H9 (cell line): ENCODE measurements around the gene ZNF440. TPM values are rescaled to one million over a fixed set of nuclear protein-coding genes. Genes with fewer than 3 reads are reported as not detected.
A peak's percentile ranks its signal among the peaks of the same experiment; 100 is the strongest.

Experiments used
- DNase-seq: peaks from one replicate; pipeline ENCODE4 v3.0.0-alpha.2; 2017
- H2AFZ ChIP-seq: one replicate; pipeline ENCODE4 v1.6.1; 2013; ENCODE audit warnings: mild to moderate bottlenecking, low read length, control low read depth, moderate library complexity
- H2AK5ac ChIP-seq: 2 replicates; pipeline ENCODE4 v1.6.1; 2013; ENCODE audit warnings: low read length, control low read depth, mixed read lengths; ENCODE audit not compliant: insufficient read length
- H2BK120ac ChIP-seq: one replicate; pipeline ENCODE4 v1.6.1; 2013; ENCODE audit warnings: low read depth, mild to moderate bottlenecking, low read length, control low read depth, inconsistent platforms; ENCODE audit not compliant: poor library complexity, severe bottlenecking
- H2BK12ac ChIP-seq: 2 replicates; pipeline ENCODE4 v1.6.1; 2013; ENCODE audit warnings: low read length, control low read depth, mixed read lengths, low read depth; ENCODE audit not compliant: insufficient read length
- H2BK15ac ChIP-seq: 2 replicates; pipeline ENCODE4 v1.6.1; 2013; ENCODE audit warnings: low read depth, low read length, control low read depth
- H2BK20ac ChIP-seq: one replicate; pipeline ENCODE4 v1.6.1; 2013; ENCODE audit warnings: low read depth, mild to moderate bottlenecking, low read length, control low read depth, inconsistent platforms; ENCODE audit not compliant: poor library complexity, severe bottlenecking
- H2BK5ac ChIP-seq: 2 replicates; pipeline ENCODE4 v1.6.1; 2013; ENCODE audit warnings: low read length, control low read depth, mixed read lengths; ENCODE audit not compliant: insufficient read length
- H3K14ac ChIP-seq: 2 replicates; pipeline ENCODE4 v1.6.1; 2013; ENCODE audit warnings: low read length, control low read depth; ENCODE audit not compliant: insufficient read depth
- H3K18ac ChIP-seq: 2 replicates; pipeline ENCODE4 v1.6.1; 2013; ENCODE audit warnings: low read depth, mild to moderate bottlenecking, mixed read lengths, low read length, control low read depth; ENCODE audit not compliant: insufficient read length
- H3K23ac ChIP-seq: 2 replicates; pipeline ENCODE4 v1.6.1; 2013; ENCODE audit warnings: low read length, control low read depth, mixed read lengths, low read depth; ENCODE audit not compliant: insufficient read length
- H3K23me2 ChIP-seq: 2 replicates; pipeline ENCODE4 v1.6.1; 2013; ENCODE audit warnings: low read depth, mild to moderate bottlenecking, mixed read lengths, low read length, control low read depth; ENCODE audit not compliant: insufficient read length, poor library complexity, severe bottlenecking
- H3K27ac ChIP-seq: 2 replicates; pipeline ENCODE4 v1.5.1; 2013; ENCODE audit warnings: low read length, control low read depth, mixed read lengths, low read depth; ENCODE audit not compliant: insufficient read length
- H3K27me3 ChIP-seq: 2 replicates; pipeline ENCODE4 v1.6.1; 2013; ENCODE audit warnings: low read length, control low read depth, inconsistent platforms; ENCODE audit not compliant: insufficient read depth
- H3K4ac ChIP-seq: 2 replicates; pipeline ENCODE4 v1.6.1; 2013; ENCODE audit warnings: low read depth, mild to moderate bottlenecking, control low read depth, inconsistent platforms, low read length, moderate library complexity
- H3K4me1 ChIP-seq: 2 replicates; pipeline ENCODE4 v1.6.1; 2013; ENCODE audit warnings: low read length, control low read depth, inconsistent platforms; ENCODE audit not compliant: insufficient read depth
- H3K4me2 ChIP-seq: 2 replicates; pipeline ENCODE4 v1.6.1; 2013; ENCODE audit warnings: low read length, control low read depth, mixed read lengths; ENCODE audit not compliant: insufficient read length, insufficient read depth
- H3K56ac ChIP-seq: 2 replicates; pipeline ENCODE4 v1.6.1; 2013; ENCODE audit warnings: low read depth, mild to moderate bottlenecking, mixed read lengths, low read length, control low read depth; ENCODE audit not compliant: insufficient read length
- H3K79me1 ChIP-seq: 2 replicates; pipeline ENCODE4 v1.6.1; 2013; ENCODE audit warnings: low read depth, mild to moderate bottlenecking, moderate library complexity, low read length, control low read depth, inconsistent platforms; ENCODE audit not compliant: insufficient read depth, poor library complexity, severe bottlenecking
- H3K79me2 ChIP-seq: 2 replicates; pipeline ENCODE4 v1.6.1; 2013; ENCODE audit warnings: low read length, control low read depth, inconsistent platforms; ENCODE audit not compliant: insufficient read depth
- H3K9ac ChIP-seq: 2 replicates; pipeline ENCODE4 v1.6.1; 2013; ENCODE audit warnings: low read length, control low read depth, mixed read lengths; ENCODE audit not compliant: insufficient read length; ENCODE audit errors: extremely low read depth
- H3K9me3 ChIP-seq: one replicate; pipeline ENCODE4 v1.6.1; 2013; ENCODE audit warnings: low read depth, low read length, inconsistent platforms; ENCODE audit not compliant: control insufficient read depth
- H3T11ph ChIP-seq: one replicate; pipeline ENCODE4 v1.6.1; 2013; ENCODE audit warnings: mild to moderate bottlenecking, low read length, control low read depth, inconsistent platforms
- H4K20me1 ChIP-seq: one replicate; pipeline ENCODE4 v1.6.1; 2013; ENCODE audit not compliant: control insufficient read depth, insufficient read length, insufficient read depth
- H4K5ac ChIP-seq: 2 replicates; pipeline ENCODE4 v1.6.1; 2013; ENCODE audit warnings: low read depth, mild to moderate bottlenecking, mixed read lengths, low read length, control low read depth; ENCODE audit not compliant: insufficient read length
- H4K8ac ChIP-seq: replicated peaks from 2 replicates; pipeline ENCODE4 v1.6.1; 2013; ENCODE audit warnings: low read length, control low read depth, mixed read lengths, low read depth; ENCODE audit not compliant: insufficient read length
- H4K91ac ChIP-seq: 2 replicates; pipeline ENCODE4 v1.6.1; 2013; ENCODE audit warnings: low read depth, mild to moderate bottlenecking, moderate library complexity, mixed read lengths, low read length, control low read depth; ENCODE audit not compliant: insufficient read length
- H3K27ac Mint-ChIP-seq, 3 experiments: 2 replicates in 2 of 3; 3 replicates in 1 of 3; pipeline ENCODE4 v1.8.0; 2020 to 2021; ENCODE audit warnings: mixed read lengths in 3 of 3, mild to moderate bottlenecking in 1 of 3, moderate library complexity in 1 of 3
- H3K27me3 Mint-ChIP-seq: 2 replicates; pipeline ENCODE4 v1.8.0; 2021; ENCODE audit warnings: low read depth, mild to moderate bottlenecking, moderate library complexity, mixed read lengths
- H3K36me3 Mint-ChIP-seq, 3 experiments: 2 replicates in 2 of 3; 3 replicates in 1 of 3; pipeline ENCODE4 v1.8.0; 2020 to 2021; ENCODE audit warnings: low read depth in 3 of 3, mixed read lengths in 3 of 3; ENCODE audit not compliant: insufficient read depth in 1 of 3
- H3K4me1 Mint-ChIP-seq, 2 experiments: 2 replicates each; pipeline ENCODE4 v1.8.0; 2020; ENCODE audit warnings: mixed read lengths in 2 of 2
- H3K4me3 Mint-ChIP-seq, 2 experiments: 2 replicates in 1 of 2; 3 replicates in 1 of 2; pipeline ENCODE4 v1.8.0; 2020 to 2021; ENCODE audit warnings: mild to moderate bottlenecking in 2 of 2, mixed read lengths in 2 of 2, moderate library complexity in 1 of 2
- H3K9me3 Mint-ChIP-seq, 2 experiments: 2 replicates in 1 of 2; 3 replicates in 1 of 2; pipeline ENCODE4 v1.8.0; 2020; ENCODE audit warnings: mild to moderate bottlenecking in 2 of 2, mixed read lengths in 2 of 2, moderate library complexity in 1 of 2
- WGBS: extraction: QIAGEN DNeasy Blood & Tissue Kit; methylation state at CpG from one replicate; pipeline ENCODE4 v1.1.7; 2013; ENCODE audit warnings: missing lambda C conversion rate, low lambda C conversion rate, mixed read lengths; ENCODE audit not compliant: insufficient read length; ENCODE audit errors: extremely low coverage; 5-methylcytosine and 5-hydroxymethylcytosine counted together
- total RNA-seq: library from RNA; stranded (reverse); gene quantifications from 2 replicates; pipeline ENCODE4 v1.2.1, GENCODE V29; 2021
- TF ChIP-seq, protein P1 (sequence below): fragments of 200-600 bp; sonication (generic); conservative IDR thresholded peaks from 3 replicates; pipeline ENCODE4 v1.8.0; 2021; ENCODE audit warnings: antibody characterized with exemption, mild to moderate bottlenecking

Gene ZNF440
- total RNA-seq, 1 experiment from 2014 or later: 4.1 TPM

DNA sequence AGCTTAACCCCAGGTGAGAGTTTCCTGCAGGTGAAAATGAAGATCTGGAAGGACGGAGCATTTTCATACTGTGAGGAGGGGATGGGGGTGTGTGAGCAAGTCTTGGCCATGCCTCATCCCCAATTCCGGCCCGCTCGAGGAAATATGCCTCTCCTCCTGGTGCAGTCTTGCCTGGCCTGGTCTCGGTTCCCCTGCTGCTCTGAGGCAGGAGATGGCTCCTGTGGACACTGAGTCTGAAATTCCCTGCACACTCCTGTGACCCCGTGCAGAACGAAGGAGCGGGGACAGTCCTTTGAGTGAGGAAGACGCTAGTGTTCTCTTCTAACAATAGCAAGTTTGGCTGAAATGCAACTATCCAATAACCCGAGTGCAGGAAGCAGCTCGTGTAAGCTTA is 34.1 kb downstream of the ZNF440 start:
- no CpG with 5 or more reads among the region's 11 CpGs for WGBS
- no peak overlapping the region for H2BK20ac ChIP-seq
- no peak overlapping the region for H4K8ac ChIP-seq
- H4K91ac ChIP-seq: no peak overlapping the region
- H2BK15ac ChIP-seq: no peak overlapping the region
- H2BK120ac ChIP-seq: no peak overlapping the region
- H3K14ac ChIP-seq: no peak overlapping the region
- H2AK5ac ChIP-seq: no peak overlapping the region
- no peaks in the 10 kb centered on the region for H3K79me2 ChIP-seq
- H3K9me3 ChIP-seq: no peaks in the 10 kb centered on the region
- H3K23me2 ChIP-seq: peaks cover 4% of the 10 kb centered on the region
- no peak overlapping the region for H3K23ac ChIP-seq
- H3K18ac ChIP-seq: no peak overlapping the region
- H2AFZ ChIP-seq: no peak overlapping the region
- H3K56ac ChIP-seq: no peak overlapping the region
- Mint-ChIP-seq H3K4me1 (peaks cover 16 to 17% of the 10 kb centered on the region in 2 experiments), H3K9me3 (peaks cover 33 to 59% of the 10 kb centered on the region in 2 experiments), H3K27ac (no peak overlapping the region), H3K27me3 (peaks cover 34% of the 10 kb centered on the region), H3K36me3 (peaks cover 0 to 8% (median 0%) of the 10 kb centered on the region in 3 experiments; a peak in 3 of 7 replicates), H3K4me3 (peak overlapping the region in 1 of 2 experiments; percentile 68; a peak in 2 of 5 replicates)
- H3K4me1 ChIP-seq: no peaks in the 10 kb centered on the region
- no peaks in the 10 kb centered on the region for H3K79me1 ChIP-seq
- H2BK12ac ChIP-seq: no peak overlapping the region
- no peak overlapping the region for H3K4ac ChIP-seq
- TF ChIP-seq, protein P1, sequence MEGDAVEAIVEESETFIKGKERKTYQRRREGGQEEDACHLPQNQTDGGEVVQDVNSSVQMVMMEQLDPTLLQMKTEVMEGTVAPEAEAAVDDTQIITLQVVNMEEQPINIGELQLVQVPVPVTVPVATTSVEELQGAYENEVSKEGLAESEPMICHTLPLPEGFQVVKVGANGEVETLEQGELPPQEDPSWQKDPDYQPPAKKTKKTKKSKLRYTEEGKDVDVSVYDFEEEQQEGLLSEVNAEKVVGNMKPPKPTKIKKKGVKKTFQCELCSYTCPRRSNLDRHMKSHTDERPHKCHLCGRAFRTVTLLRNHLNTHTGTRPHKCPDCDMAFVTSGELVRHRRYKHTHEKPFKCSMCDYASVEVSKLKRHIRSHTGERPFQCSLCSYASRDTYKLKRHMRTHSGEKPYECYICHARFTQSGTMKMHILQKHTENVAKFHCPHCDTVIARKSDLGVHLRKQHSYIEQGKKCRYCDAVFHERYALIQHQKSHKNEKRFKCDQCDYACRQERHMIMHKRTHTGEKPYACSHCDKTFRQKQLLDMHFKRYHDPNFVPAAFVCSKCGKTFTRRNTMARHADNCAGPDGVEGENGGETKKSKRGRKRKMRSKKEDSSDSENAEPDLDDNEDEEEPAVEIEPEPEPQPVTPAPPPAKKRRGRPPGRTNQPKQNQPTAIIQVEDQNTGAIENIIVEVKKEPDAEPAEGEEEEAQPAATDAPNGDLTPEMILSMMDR: no peak
- peak overlapping the region; percentile 28 for H3K4me2 ChIP-seq
- H3K27ac ChIP-seq: no peak overlapping the region
- no peak overlapping the region for H3T11ph ChIP-seq
- H2BK5ac ChIP-seq: no peak overlapping the region
- H3K27me3 ChIP-seq: no peaks in the 10 kb centered on the region
- no peak for DNase-seq
- H3K9ac ChIP-seq: no peak overlapping the region
- H4K20me1 ChIP-seq: no peaks in the 10 kb centered on the region
- H4K5ac ChIP-seq: no peak overlapping the region
